IMR-90 (cell line): ENCODE measurements around the gene DYRK1B. TPM values are rescaled to one million over a fixed set of nuclear protein-coding genes. Genes with fewer than 3 reads are reported as not detected.

ENCODE experiments used
- ATAC-seq: fragments of 200-7000 bp; cut with Tn5 transposase; 2 replicates; pipeline ENCODE4 v1.9.1; 2020; ENCODE audit warnings: low read depth, mild to moderate bottlenecking, moderate library complexity
- BruUV-seq: library from RNA; stranded (reverse); fragments of 400-500 nt; replicated peaks from 2 replicates; lab custom pipeline; 2021; lab: Mats Ljungman, UMichigan
- CTCF ChIA-PET: fragments of 300-600 bp; formaldehyde crosslinking; extraction: SDS; loops from one replicate; lab custom pipeline; 2021; ENCODE audit warnings: antibody characterized with exemption; lab: Yijun Ruan, JAX
- POLR2A ChIA-PET: fragments of 300-600 bp; sonication (Branson Sonifier 250); formaldehyde crosslinking; loops from one replicate; lab custom pipeline; 2022; ENCODE audit warnings: antibody characterized with exemption; ENCODE audit not compliant: unreplicated experiment; lab: Charles Lee
- DNase-seq: peaks from one replicate; pipeline ENCODE4 v3.0.0; 2013
- H2AFZ ChIP-seq: replicated peaks from 2 replicates; pipeline ENCODE3; 2013; ENCODE audit warnings: low read length, mild to moderate bottlenecking; ENCODE audit not compliant: poor library complexity
- H2AK5ac ChIP-seq: 2 replicates; pipeline ENCODE4 v1.6.1; 2013; ENCODE audit warnings: low read depth, low read length, inconsistent platforms
- H2AK9ac ChIP-seq: replicated peaks from 2 replicates; pipeline ENCODE3; 2013; ENCODE audit warnings: mild to moderate bottlenecking, low read depth, low read length, moderate library complexity; ENCODE audit not compliant: poor library complexity
- H2BK120ac ChIP-seq: 2 replicates; pipeline ENCODE4 v1.6.1; 2013; ENCODE audit warnings: low read depth, low read length, inconsistent platforms
- H2BK15ac ChIP-seq: 3 replicates; pipeline ENCODE4 v1.6.1; 2013; ENCODE audit warnings: low read depth, low read length, inconsistent platforms
- H2BK20ac ChIP-seq: 2 replicates; pipeline ENCODE4 v1.6.1; 2013; ENCODE audit warnings: low read depth, mild to moderate bottlenecking, inconsistent platforms, low read length, moderate library complexity
- H2BK5ac ChIP-seq: 2 replicates; pipeline ENCODE4 v1.6.1; 2013; ENCODE audit warnings: mild to moderate bottlenecking, low read depth, low read length, inconsistent platforms; ENCODE audit not compliant: poor library complexity, severe bottlenecking
- H3K14ac ChIP-seq: replicated peaks from 2 replicates; pipeline ENCODE4 v1.6.1; 2013; ENCODE audit warnings: low read depth, low read length, inconsistent platforms
- H3K18ac ChIP-seq: 2 replicates; pipeline ENCODE4 v1.6.1; 2013; ENCODE audit warnings: low read depth, low read length, control low read depth
- H3K23ac ChIP-seq: 2 replicates; pipeline ENCODE4 v1.6.1; 2013; ENCODE audit warnings: low read depth, low read length, inconsistent platforms
- H3K27ac ChIP-seq: 2 replicates; pipeline ENCODE4 v1.5.1; 2013; ENCODE audit warnings: mild to moderate bottlenecking, control low read depth, low read length; ENCODE audit not compliant: insufficient read depth
- H3K27me3 ChIP-seq: 2 replicates; pipeline ENCODE4 v1.6.1; 2013; ENCODE audit warnings: low read length; ENCODE audit not compliant: control insufficient read depth, insufficient read depth
- H3K36me3 ChIP-seq: 2 replicates; pipeline ENCODE4 v1.6.1; 2013; ENCODE audit warnings: low read length, mixed read lengths; ENCODE audit not compliant: control insufficient read depth, insufficient read depth
- H3K4ac ChIP-seq: 2 replicates; pipeline ENCODE4 v1.6.1; 2013; ENCODE audit warnings: low read depth, low read length, inconsistent platforms
- H3K4me1 ChIP-seq: 2 replicates; pipeline ENCODE4 v1.6.1; 2013; ENCODE audit warnings: low read length, mixed read lengths; ENCODE audit not compliant: control insufficient read depth, insufficient read depth
- H3K4me2 ChIP-seq: 2 replicates; pipeline ENCODE4 v1.6.1; 2013; ENCODE audit warnings: low read depth, mild to moderate bottlenecking, control low read depth, low read length, moderate library complexity
- H3K4me3 ChIP-seq: 2 replicates; pipeline ENCODE4 v1.5.1; 2013; ENCODE audit warnings: low read depth, mild to moderate bottlenecking, control low read depth, low read length, moderate library complexity; ENCODE audit not compliant: insufficient read depth
- H3K56ac ChIP-seq: 2 replicates; pipeline ENCODE4 v1.6.1; 2013; ENCODE audit warnings: low read length, inconsistent platforms; ENCODE audit not compliant: insufficient read depth; ENCODE audit errors: extremely low read depth
- H3K79me1 ChIP-seq, 2 experiments: 2 replicates each; pipeline ENCODE4 v1.6.1; 2013; ENCODE audit warnings: low read length in 2 of 2, inconsistent platforms in 1 of 2, low read depth in 1 of 2
- H3K9ac ChIP-seq: 2 replicates; pipeline ENCODE4 v1.6.1; 2013; ENCODE audit warnings: low read depth, low read length, control low read depth
- H3K9me1 ChIP-seq: 2 replicates; pipeline ENCODE4 v1.6.1; 2013; ENCODE audit warnings: low read length, inconsistent platforms; ENCODE audit not compliant: insufficient read depth
- H3K9me3 ChIP-seq: 2 replicates; pipeline ENCODE4 v1.6.1; 2013; ENCODE audit warnings: low read length; ENCODE audit not compliant: control insufficient read depth, insufficient read depth
- H4K20me1 ChIP-seq: 2 replicates; pipeline ENCODE4 v1.6.1; 2013; ENCODE audit warnings: low read length, inconsistent platforms; ENCODE audit not compliant: insufficient read depth
- H4K5ac ChIP-seq: 2 replicates; pipeline ENCODE4 v1.6.1; 2013; ENCODE audit warnings: mild to moderate bottlenecking, low read depth, low read length, control low read depth
- H4K8ac ChIP-seq, 2 experiments: 2 replicates each; pipeline ENCODE4 v1.6.1; 2013; ENCODE audit warnings: low read depth in 2 of 2, low read length in 2 of 2, control low read depth in 1 of 2, inconsistent platforms in 1 of 2
- H4K91ac ChIP-seq: 2 replicates; pipeline ENCODE4 v1.6.1; 2013; ENCODE audit warnings: low read depth, low read length, inconsistent platforms; ENCODE audit not compliant: insufficient read depth
- BHLHE40 ChIP-seq: fragments of 150-350 bp; IDR thresholded peaks from 2 replicates; pipeline ENCODE4 v1.6.1; 2016; ENCODE audit warnings: mild to moderate bottlenecking, low read depth, low read length
- CEBPB ChIP-seq: IDR thresholded peaks from 2 replicates; pipeline ENCODE4 v1.6.1; 2012; ENCODE audit warnings: low read depth, low read length, improper control_type of control experiment
- CHD1 ChIP-seq: IDR thresholded peaks from 2 replicates; pipeline ENCODE4 v1.6.1; 2012; ENCODE audit warnings: low read depth, low read length, improper control_type of control experiment
- CTCF ChIP-seq: conservative IDR thresholded peaks from 2 replicates; pipeline ENCODE4 v1.5.1; 2012; ENCODE audit warnings: mild to moderate bottlenecking, low read depth, low read length, improper control_type of control experiment
- FOS ChIP-seq: fragments of 150-350 bp; IDR thresholded peaks from 2 replicates; pipeline ENCODE4 v1.6.1; 2016; ENCODE audit warnings: low read depth, low read length
- MAFK ChIP-seq: IDR thresholded peaks from 2 replicates; pipeline ENCODE4 v1.6.1; 2012; ENCODE audit warnings: low read depth, low read length, improper control_type of control experiment
- MAZ ChIP-seq: IDR thresholded peaks from 2 replicates; pipeline ENCODE4 v1.6.1; 2012; ENCODE audit warnings: low read depth, mild to moderate bottlenecking, low read length, improper control_type of control experiment, moderate library complexity, borderline replicate concordance
- MXI1 ChIP-seq: IDR thresholded peaks from 2 replicates; pipeline ENCODE4 v1.6.1; 2012; ENCODE audit warnings: low read depth, mild to moderate bottlenecking, low read length, moderate library complexity, borderline replicate concordance
- NFE2L2 ChIP-seq: fragments of 150-350 bp; IDR thresholded peaks from 2 replicates; pipeline ENCODE4 v1.6.1; 2016; ENCODE audit warnings: low read depth, mild to moderate bottlenecking, low read length
- POLR2A ChIP-seq: IDR thresholded peaks from 2 replicates; pipeline ENCODE4 v1.6.1; 2012; ENCODE audit warnings: mild to moderate bottlenecking, low read depth, low read length
- RAD21 ChIP-seq: IDR thresholded peaks from 2 replicates; pipeline ENCODE4 v1.6.1; 2012; ENCODE audit warnings: low read length, improper control_type of control experiment
- RCOR1 ChIP-seq: IDR thresholded peaks from 2 replicates; pipeline ENCODE4 v1.6.1; 2012; ENCODE audit warnings: mild to moderate bottlenecking, low read length, improper control_type of control experiment; ENCODE audit not compliant: insufficient replicate concordance
- RFX5 ChIP-seq: IDR thresholded peaks from 2 replicates; pipeline ENCODE4 v1.8.0; 2012; ENCODE audit warnings: low read depth, mild to moderate bottlenecking, low read length, moderate library complexity
- SMC3 ChIP-seq: fragments of 150-350 bp; IDR thresholded peaks from 2 replicates; pipeline ENCODE4 v1.6.1; 2016; ENCODE audit warnings: low read depth, mild to moderate bottlenecking, antibody characterized with exemption, low read length, moderate library complexity
- WGBS, 2 experiments: methylation state at CpG; one replicate each; pipeline versions ENCODE4 v1.1.5 to v1.1.7; 2013; ENCODE audit warnings: missing lambda C conversion rate in 2 of 2; ENCODE audit not compliant: insufficient read length in 1 of 2; ENCODE audit errors: extremely low coverage in 2 of 2; 5-methylcytosine and 5-hydroxymethylcytosine counted together
- dilution Hi-C: fragments of 300-500 bp; cut with HindIII; formaldehyde crosslinking; loops from one replicate; pipeline ENCODE4 v1.14.3; 2018; ENCODE audit warnings: low sequenced_read_pairs; ENCODE audit not compliant: unreplicated experiment
- in situ Hi-C: fragments of 300-500 bp; cut with MboI; formaldehyde crosslinking; loops from 3 replicates; pipeline ENCODE4 v1.14.3; 2019; ENCODE audit warnings: low sequenced_read_pairs, inconsistent platforms, mixed read lengths
- intact Hi-C: fragments of 100-400 bp; cut with micrococcal nuclease; formaldehyde crosslinking; loops from 2 replicates; pipeline ENCODE4 v1.10.0; 2022
- polyA plus RNA-seq, 3 experiments: library from polyadenylated mRNA; depleted of rRNA; stranded (reverse); fragments of >200 nt; gene quantifications; 2 replicates each; pipeline ENCODE4 v1.2.3, GENCODE V29; 2012; ENCODE audit warnings: low replicate concordance in 1 of 3
- total RNA-seq: library from RNA; depleted of rRNA; stranded (reverse); fragments of >200 nt; gene quantifications from 2 replicates; pipeline ENCODE4 v1.2.3, GENCODE V29; 2012
- TF ChIP-seq, protein P1 (sequence below): fragments of 150-350 bp; IDR thresholded peaks from 2 replicates; pipeline ENCODE4 v1.6.1; 2017; ENCODE audit warnings: mild to moderate bottlenecking, antibody characterized with exemption, low read length, low read depth

DYRK1B gene
- total and polyA plus RNA-seq, 2 of the 4 experiments (the other 2 are of a cell fraction), result 2.7 to 11.4 TPM

- no peak for TF ChIP-seq SMC3
Observed at GRCh38 chr19:39871886-39872866, 38.2 kb upstream of the DYRK1B start (continued).

DNA sequence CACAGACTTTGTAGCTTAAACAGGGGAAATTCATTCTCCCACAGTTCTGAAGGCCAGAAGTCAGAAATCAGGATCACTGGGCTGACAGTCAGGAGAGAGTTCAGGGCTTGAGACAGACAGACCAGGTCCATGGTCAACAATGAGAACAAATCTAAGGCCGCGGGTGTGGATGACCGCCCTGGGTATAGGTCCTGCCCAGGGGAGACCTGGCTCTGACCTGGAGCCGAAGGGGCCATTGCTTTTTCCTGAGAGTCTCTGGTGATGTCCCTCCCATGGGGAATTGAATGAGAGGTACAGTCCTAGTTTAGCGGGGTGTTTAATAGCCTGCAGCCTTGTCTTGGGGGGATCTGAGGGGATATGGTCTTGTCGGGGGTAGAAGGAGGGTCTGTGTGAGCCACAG, 37.4 kb upstream of the DYRK1B start:
- ChIA-PET CTCF (no interaction called here), POLR2A (no interaction called here)
- Histone ChIP-seq H3K18ac (no peak overlapping the region), H2AFZ (no peak overlapping the region), H4K5ac (no peak overlapping the region), H4K91ac (no peak overlapping the region), H3K56ac (no peak overlapping the region), H4K20me1 (no peaks in the 10 kb centered on the region), H3K79me1 (no peaks in the 10 kb centered on the region), H3K4me2 (no peak overlapping the region), H2AK5ac (no peak overlapping the region), H3K4me3 (no peak overlapping the region), H3K14ac (no peak overlapping the region), H3K23ac (no peak overlapping the region), H3K9me3 (no peaks in the 10 kb centered on the region), H3K9ac (no peak overlapping the region), H2BK20ac (no peak overlapping the region), H3K27ac (no peak overlapping the region), H2BK15ac (no peak overlapping the region), H3K36me3 (no peaks in the 10 kb centered on the region), H3K4me1 (no peaks in the 10 kb centered on the region), H3K9me1 (no peaks in the 10 kb centered on the region), H4K8ac (no peak overlapping the region), H3K27me3 (no peaks in the 10 kb centered on the region), H2AK9ac (no peak overlapping the region), H2BK120ac (no peak overlapping the region), H3K4ac (no peak overlapping the region), H2BK5ac (no peak overlapping the region)
- intact Hi-C loops, result no loop called here
- DNase-seq (no peak), ATAC-seq (no peak)
- no TSS peak for BruUV-seq
- dilution Hi-C loops, result no loop called here
- in situ Hi-C loops, result no loop called here
- no CpG with 5 or more reads among the region's 6 CpGs for WGBS, 2 experiments
- no peak for TF ChIP-seq MAFK
- no peak for TF ChIP-seq FOS
- no peak for TF ChIP-seq MXI1
- no peak for TF ChIP-seq BHLHE40
- TF ChIP-seq CTCF, result no peak
- no peak for TF ChIP-seq CHD1
- TF ChIP-seq POLR2A, result no peak
- TF ChIP-seq RFX5, result no peak
- no peak for TF ChIP-seq MAZ
- no peak for TF ChIP-seq CEBPB
- TF ChIP-seq NFE2L2, result no peak
- no peak for TF ChIP-seq RAD21
- TF ChIP-seq, protein P1, sequence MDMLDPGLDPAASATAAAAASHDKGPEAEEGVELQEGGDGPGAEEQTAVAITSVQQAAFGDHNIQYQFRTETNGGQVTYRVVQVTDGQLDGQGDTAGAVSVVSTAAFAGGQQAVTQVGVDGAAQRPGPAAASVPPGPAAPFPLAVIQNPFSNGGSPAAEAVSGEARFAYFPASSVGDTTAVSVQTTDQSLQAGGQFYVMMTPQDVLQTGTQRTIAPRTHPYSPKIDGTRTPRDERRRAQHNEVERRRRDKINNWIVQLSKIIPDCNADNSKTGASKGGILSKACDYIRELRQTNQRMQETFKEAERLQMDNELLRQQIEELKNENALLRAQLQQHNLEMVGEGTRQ, result no peak
- no peak for TF ChIP-seq RCOR1
